HPDE6-E6E7 (cell line): ENCODE results near the gene ARF1.

Source experiments
- DNase-seq: peaks from one replicate; pipeline ENCODE4 v3.0.0; 2011; ENCODE audit warnings: missing footprints; ENCODE audit errors: extremely low spot score

Gene ARF1

GRCh38 chr1:228071839-228072657, 10.5 kb upstream of the ARF1 start:
- DNase-seq: no peak

- no peak for DNase-seq
Observed at GRCh38 chr1:228072658-228073043, 9.9 kb upstream of the ARF1 start.

DNA sequence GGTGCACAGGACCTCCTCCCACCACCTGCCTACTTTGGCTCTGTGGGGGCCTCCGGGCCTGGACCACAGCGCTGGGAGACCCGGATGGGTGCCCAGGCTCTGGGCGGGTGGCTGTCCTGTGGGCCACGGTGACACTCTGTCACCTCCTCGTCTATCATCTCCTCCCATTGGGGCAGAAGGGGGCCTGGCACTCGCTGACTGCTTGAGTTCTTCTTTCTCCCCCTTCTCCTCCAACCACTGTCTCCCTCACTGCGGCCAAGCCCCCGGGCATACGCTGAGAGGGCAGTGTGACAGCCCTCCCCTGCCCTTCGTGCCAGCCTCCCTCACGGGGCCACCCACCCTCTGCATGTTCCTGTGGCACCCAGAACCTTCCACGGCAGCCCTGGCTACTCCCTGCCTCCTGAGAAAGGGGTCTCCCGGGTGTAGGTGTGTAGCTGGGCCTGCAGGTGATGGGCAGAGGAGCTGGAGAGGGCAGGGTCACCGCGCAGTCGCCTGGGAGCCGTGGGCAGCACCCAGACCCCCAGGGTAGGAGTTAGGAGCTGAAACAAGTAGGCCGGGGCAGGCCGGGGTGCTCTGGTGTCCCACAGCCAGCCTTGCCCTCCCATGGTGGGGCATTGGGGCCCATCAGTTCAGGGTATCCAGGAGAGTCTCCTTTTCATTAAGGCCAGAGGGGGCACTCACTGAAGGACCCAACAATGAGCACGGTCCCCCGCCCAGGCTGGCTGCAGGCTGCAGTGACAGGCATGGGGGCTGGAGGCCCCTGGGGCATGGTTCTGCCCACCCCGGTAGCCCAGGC, 9.2 kb upstream of the ARF1 start:
- DNase-seq: no peak

DNA sequence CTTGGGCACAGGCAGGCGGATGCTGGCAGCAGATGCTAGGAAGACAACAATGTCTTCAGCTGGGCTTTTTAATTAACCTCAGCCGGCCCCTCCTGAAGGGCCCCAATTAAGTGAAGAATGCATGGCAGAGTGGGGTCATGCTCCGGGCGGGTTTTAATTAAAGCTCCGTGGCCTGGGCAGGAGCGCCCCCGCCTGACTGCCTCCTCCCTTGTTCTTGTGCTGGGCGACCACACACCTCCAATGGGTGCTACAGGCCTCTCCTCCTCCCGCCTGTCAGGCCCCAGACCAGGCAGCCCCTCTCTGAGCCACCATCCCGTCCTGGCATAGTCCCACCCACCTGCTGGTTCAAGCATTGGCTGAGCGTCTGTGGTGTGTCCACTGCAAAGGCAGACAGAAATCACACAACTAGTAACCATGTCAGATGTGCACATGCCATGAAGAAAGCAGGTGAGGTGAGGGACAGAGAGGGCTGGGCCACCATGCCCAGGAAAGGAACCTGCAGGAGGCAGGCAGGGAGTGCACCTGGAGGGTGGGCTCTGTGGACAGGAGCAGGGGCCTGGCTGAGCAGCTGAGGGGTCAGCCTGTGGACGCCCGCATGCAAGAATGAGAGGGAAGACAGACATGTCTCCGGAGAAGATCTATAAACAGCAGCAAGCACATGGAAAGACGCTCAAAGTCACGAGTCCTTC, 8.5 kb upstream of the ARF1 start:
- DNase-seq: no peak

GRCh38 chr1:228074954-228075730, 7.4 kb upstream of the ARF1 start:
- no peak for DNase-seq

DNA sequence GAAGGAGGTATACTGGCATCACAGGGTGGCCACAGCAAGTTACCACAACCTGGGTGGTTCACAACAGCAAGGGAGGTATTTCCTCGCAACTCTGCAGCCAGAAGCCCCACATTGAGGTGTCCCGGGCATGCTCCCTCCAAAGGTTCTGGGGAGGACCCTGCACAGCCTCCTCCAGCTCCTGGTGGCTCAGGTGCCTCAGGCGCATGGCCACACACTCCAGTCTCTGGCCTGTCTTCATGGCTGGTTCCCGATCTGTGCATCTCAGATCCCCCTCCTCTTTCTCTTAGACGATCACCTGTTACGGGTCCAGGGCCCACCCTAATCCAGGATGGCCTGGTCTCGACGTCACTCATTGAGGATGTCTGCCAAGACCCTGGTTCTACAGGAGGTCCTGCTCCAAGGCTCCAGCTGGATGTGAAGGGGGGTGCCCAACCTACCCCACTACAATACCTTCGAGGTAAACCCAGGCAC, 6.7 kb upstream of the ARF1 start:
- no peak for DNase-seq

- DNase-seq: no peak
Observed at GRCh38 chr1:228076796-228077430, 5.6 kb upstream of the ARF1 start.

GRCh38 chr1:228077565-228078330, 4.8 kb upstream of the ARF1 start:
- DNase-seq: no peak

GRCh38 chr1:228079013-228079412, 3.5 kb upstream of the ARF1 start:
- DNase-seq: no peak

- no peak for DNase-seq
Observed at GRCh38 chr1:228079601-228080263, 2.8 kb upstream of the ARF1 start.

GRCh38 chr1:228081144-228081543, 1.4 kb upstream of the ARF1 start:
- DNase-seq: no peak

- DNase-seq: no peak
Observed at GRCh38 chr1:228081578-228082213, 812 bp upstream of the ARF1 start.

GRCh38 chr1:228082918-228083870, 686 bp downstream of the ARF1 start:
- DNase-seq: no peak

DNA sequence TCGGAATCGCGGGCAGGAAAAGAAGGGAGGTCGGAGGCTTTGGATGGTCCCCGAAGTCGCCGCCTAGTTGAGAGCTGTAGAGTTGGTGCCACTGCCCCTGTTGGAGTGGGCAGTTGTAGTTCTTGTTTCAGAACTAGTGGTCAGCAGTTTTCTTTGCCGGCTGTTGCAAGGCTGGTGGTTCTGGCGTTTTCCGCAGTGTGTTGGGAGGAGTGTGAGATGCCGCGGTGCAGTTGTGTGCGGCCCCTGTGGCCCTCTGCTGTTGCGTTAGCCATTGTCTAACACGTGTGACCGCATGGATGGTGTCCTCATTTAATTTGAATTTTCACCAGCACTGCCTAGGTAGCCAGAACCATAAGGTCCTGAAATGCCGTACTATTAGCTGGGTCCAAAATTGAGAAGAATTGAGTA, 1.4 kb downstream of the ARF1 start:
- DNase-seq: no peak

- no peak for DNase-seq
Observed at GRCh38 chr1:228084325-228084724, 1.8 kb downstream of the ARF1 start.

- DNase-seq: no peak
Observed at GRCh38 chr1:228084797-228085196, 2.3 kb downstream of the ARF1 start.

- DNase-seq: no peak
Observed at GRCh38 chr1:228085287-228085951, 2.9 kb downstream of the ARF1 start.
